ENCODE measurements around the gene APEH.
"Not testable (repeated sequence)": the region's sequence is repeated elsewhere in the genome, so short reads cannot be mapped to it uniquely, and the experiment has no call there.

APEH gene

DNA sequence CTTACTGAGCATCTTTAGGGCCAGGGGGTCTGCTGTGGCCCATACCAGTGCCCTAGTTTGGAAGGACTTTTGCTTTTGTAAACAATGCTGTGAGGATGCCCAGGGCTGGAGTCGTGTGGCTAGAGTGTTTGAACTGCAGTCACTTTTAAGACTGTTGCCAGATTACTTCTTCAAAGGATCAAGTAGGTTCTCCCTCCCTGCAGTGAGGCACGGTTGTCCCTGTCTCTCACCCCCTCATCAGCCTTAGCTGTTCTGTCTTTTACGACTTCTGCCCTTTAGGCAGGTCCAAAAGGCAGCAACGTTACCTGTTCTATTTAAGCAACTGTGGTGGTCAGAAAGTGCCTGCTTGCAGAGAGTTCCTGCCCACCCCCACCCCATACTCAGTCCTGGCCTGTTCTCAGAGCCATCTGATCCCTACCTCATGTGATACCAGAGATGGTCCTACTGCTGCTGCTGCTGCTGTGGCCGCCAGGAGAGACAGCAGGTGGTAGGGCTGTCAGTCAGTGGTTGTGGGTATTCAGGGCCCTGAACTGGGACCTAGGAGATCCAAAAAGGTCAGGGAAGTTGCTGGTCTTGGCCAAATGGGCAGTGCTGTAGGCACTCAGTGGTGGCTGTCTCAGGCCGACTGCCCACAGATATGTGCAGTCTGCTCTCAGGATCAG is 20.4 kb downstream of the APEH start:
- DNase-seq = not testable (repeated sequence)

DNA sequence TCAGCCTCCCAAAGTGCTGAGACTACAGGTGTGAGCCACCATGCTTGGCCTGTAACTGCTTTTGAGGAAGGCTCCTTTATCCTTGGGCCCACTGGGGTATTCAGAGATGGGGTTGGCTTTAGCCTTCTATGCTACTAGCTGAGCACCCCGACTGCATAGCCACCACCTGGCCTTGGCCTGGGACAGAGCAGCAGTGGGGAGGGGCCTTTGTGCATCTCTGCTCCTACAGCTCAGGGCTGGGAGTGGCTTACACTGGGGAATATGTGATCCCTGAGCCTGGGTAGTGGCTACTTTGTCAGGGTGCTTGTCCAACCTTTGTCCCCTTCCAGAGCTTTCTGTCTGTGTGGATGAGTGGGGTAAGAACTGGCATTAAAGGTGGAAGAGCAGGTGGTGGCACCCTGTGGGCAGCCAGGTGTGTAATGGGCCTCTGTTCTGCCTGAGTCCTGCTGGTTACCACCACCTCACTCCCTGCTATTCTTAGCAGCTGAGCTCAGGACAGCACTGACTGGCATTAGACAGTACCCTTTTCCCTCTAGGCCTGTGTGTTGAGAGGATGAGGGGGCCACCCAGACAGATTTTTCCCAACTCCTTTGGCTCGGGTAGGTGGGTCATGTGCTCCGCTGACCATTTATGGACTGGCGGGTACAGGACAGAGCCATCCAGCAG is 21.3 kb downstream of the APEH start:
- not testable (repeated sequence) for DNase-seq

DNA sequence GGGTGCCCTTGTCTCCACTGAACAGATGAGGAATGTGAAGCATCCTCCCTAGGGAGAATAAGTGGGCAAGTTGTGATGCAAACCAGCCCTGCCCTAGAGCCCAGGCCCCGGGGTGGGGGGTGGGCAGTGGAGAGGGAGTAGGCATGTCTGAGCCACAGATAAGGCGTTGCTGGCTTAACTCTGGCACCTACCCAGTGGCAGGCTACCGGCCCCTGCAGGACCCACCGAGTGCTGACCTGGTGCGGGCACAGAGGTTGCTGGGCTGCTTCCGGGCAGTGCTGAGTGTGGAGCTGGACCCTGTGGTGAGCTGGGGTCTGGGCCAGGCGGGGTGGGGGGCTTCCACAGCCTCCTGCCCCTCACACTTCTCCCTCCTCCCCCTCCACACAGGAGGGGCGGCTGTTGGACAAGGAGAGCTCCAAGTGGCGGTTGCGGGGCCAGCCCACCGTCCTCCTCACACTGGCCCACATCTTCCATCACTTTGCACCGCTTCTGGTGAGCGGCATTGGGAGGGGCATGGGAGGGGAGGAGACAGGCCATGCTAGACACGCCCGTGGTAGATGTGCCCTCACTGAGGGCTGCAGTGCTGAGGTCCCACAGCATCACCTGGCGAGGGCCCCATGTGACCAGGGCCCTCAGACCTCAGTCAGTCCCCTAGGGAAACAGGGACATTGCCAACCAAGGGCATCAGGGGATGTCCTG is 25.3 kb downstream of the APEH start:
- DNase-seq = peak; percentile 46

DNA sequence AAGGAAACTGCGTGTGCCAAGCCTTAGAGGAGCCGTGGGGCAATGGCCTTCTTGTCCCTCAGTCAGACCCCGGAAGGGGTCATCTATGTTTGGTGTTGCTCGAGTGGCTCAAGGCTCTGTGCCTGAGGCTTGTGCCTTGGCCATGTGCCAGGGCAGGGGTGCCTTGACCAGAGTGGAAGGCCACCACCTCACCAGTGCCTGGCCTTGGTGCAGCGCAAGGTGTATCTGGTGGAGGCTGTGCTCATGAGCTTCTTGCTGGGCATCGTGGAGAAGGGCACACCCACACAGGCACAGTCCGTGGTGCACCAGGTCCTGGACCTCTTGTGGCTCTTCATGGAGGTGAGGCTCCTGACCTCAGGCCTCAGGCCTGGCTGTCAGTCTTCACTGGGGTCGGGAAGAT is 25.9 kb downstream of the APEH start:
- no peak for DNase-seq

- DNase-seq = no peak
These were observed 26.4 kb downstream of the APEH start for GRCh38 chr3:49700453-49701128.

- no peak for DNase-seq
These were observed 27.4 kb downstream of the APEH start for GRCh38 chr3:49701388-49702077.

- no peak for DNase-seq
These were observed 28.5 kb downstream of the APEH start for GRCh38 chr3:49702672-49703071.

DNA sequence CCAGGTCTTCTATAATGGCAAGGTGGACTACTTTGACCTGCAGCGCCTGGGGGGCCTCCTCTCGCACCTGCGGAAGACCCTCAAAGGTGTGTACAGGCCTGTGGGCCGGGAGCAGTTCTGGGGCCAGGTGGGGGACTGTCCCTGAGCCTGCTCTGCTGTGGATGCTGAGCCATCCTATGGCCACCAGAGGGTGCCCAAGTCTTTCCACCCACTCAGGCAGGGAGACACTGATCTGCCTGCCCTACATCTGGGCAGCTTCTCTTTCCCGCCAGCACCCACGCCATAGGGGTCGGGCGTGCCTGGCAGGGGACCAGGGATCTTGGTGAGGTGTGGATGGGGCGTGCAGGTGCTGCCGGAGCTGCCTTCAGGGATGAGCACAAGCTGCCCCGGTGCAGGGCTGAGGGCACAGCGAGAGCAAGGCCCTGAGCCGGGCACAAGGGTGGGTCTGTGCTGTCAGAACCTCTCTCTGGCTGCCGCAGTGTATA is 29.3 kb downstream of the APEH start:
- peak; percentile 64 for DNase-seq

DNA sequence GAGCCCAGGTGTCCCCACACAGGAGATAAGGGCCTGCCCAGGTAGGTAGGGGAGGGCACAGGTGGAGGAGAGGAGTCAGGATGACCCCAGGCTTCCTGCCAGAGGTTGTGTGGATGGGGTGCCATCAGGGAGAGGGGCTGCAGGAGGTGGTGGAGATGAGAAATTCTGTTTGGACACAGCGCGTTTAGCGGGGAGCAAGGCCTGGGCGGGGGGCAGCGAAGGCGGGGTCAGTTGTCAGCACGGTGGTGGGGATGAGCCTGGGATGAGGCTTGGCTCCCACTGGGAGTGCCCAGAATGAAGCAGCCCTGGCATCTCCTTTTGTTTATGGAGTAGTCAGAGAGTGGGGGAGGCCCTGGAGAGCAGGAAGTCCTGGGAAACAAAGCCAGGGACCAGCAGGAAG is 29.8 kb downstream of the APEH start:
- no peak for DNase-seq

DNA sequence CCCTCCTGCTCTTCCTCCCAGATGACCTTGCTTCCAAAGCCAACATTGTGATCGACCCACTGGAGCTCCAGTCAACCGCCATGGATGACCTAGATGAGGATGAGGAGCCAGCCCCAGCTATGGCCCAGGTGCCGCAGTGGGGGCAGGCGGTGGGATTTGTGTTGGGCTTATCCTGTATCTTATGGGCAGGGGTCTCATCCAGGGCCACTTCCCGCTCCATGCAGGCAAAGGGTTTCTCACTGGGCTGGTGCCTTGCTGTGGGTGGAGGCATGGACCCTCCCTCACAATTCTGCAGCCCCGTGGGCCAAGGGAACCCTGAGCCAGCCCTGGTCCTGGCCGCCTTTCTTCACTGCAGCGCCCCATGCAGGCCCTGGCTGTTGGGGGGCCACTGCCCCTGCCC is 30.5 kb downstream of the APEH start:
- no peak for DNase-seq

GRCh38 chr3:49705390-49705960 is 31.3 kb downstream of the APEH start:
- no peak for DNase-seq

DNA sequence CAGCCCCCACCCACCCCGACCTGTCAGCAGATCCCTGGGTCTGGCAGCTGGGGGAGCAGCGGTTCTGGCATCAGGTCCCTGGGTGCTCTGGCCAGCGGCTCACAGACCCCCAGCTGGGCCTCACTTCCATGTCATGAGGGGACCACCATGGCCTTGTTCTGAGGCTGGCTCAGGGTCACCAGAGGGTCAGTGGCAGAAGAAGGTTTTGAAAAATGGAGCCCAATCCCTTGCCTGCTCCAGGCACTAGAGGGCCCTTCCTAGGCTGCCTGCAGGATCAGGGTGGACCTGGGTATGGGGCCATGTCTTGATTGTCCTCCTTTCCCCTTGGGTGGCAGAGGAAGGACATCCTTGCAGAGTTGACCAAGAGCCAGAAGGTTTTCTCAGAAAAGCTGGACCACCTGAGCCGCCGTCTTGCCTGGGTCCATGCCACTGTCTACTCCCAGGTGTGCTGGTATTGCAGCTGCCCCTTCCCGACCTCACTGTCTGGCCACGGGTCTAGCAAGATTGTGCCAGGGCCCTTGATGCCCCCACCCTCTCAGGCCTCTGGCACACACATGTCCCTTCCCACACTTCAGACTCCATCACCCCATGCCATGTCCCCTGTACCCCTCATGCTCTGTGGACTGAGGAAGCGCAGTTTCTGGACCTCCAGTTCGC is 32.4 kb downstream of the APEH start:
- DNase-seq = no peak

GRCh38 chr3:49707113-49707480 is 32.9 kb downstream of the APEH start:
- no peak for DNase-seq

GRCh38 chr3:49709852-49710251 is 35.7 kb downstream of the APEH start:
- no peak for DNase-seq

GRCh38 chr3:49711489-49711888 is 37.3 kb downstream of the APEH start:
- DNase-seq = no peak

DNA sequence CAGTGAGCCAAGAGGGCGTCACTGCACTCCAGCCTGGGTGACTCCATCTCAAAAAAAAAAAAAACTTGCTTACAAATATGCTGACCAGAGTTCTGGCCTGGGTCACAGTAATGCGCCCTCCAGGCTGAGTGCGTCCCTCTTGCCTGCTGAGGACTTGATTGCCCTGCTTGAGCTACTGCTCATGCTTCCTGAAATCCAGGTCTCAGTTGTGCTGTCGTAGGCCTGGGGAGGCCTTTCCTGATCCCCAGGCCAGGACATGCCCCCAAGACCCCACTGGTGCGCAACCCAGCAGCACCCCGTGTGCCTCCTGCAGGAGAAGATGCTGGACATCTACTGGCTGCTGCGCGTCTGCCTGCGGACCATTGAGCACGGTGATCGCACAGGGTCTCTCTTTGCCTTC is 38.0 kb downstream of the APEH start:
- DNase-seq = no peak

GRCh38 chr3:49712631-49713317 is 38.6 kb downstream of the APEH start:
- no peak for DNase-seq

GRCh38 chr3:49713336-49714105 is 39.4 kb downstream of the APEH start:
- DNase-seq = no peak

DNA sequence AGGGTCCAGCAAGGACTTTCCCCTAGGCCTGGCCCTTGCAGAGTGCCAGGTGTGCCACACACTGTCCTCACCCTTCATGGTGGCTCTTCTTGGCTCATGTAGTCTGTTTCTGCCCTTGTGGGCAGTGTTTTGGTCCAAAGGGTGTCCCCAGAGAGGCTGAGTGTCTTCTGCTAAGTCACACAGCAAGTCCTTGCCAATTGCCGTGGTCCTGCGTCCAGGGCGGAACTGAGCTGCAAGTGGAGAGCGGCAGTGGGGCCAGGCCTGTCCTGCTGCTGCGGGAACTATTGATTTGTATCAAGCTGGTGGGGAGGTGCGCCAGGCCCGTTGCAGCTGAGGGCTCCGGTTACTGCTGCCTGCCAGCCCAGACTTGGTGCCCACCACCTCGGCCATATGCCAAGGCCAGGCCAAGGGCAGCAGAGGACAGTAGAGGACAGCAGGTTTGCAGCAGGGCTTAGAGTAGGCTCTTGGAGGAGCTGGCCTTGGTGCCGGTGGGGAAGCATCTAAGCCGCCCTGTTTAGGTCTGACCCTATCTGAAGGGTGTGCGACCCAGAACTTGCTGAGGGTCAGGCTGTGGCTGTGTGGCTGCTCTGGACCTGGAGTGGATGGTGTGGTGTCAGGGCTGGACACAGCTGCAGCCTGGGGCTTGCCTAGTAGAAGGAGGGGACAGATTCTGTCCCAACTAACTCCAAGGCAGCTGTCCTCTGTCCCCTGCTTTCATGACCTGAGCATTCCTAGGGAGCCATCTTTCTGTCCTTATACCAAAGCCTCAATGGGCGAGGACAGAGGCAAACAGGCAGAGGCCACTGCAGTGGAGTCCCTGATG is 40.8 kb downstream of the APEH start:
- no peak for DNase-seq

All from fibroblast of skin of back (primary cell).